GDM1 (cell line): ENCODE results near the gene CSTPP1.
"Not testable (repeated sequence)": the region's sequence is repeated elsewhere in the genome, so short reads cannot be mapped to it uniquely, and the experiment has no call there.

Experiments used
- DNase-seq: peaks from one replicate; lab custom pipeline; 2025; lab: John Stamatoyannopoulos, UW

The CSTPP1 gene

DNA sequence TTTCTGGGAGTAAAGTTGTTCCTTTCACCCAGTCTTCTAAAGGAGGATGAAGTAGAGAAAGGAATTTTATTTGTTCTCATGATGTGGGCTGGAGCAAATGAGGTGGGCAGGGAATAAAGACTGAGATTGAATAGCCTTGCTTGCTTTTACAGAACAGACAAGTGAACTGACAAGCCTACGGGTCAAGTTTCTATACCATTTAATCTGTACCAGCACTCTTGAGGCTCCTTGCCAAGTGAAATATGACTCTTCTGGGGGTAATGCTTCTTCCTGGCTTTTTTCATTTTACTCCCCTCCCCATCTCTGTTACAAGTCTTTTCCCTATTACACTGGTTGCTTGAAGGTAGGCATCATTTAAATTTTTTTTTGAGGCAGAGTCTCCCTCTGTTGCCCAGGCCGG, 54.8 kb downstream of the CSTPP1 start:
- no peak for DNase-seq

DNA sequence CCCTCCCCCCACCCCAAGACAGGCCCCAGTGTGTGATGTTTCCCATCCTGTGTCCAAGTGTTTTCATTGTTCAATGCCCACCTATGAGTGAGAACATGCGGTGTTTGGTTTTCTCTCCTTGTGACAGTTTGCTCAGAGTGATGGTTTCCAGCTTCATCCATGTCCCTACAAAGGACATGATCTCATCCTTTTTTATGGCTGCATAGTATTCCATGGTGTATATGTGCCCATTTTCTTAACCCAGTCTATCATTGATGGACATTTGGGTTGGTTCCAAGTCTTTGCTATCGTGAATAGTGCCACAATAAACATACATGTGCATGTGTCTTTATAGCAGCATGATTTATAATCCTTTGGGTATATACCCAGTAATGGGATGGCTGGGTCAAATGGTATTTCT, 55.8 kb downstream of the CSTPP1 start:
- DNase-seq, result not testable (repeated sequence)

- DNase-seq, result not testable (repeated sequence)
These were observed 61.2 kb downstream of the CSTPP1 start for GRCh38 chr11:46997796-46998195.

- no peak for DNase-seq
These were observed 62.7 kb downstream of the CSTPP1 start for GRCh38 chr11:46999217-46999616.

DNA sequence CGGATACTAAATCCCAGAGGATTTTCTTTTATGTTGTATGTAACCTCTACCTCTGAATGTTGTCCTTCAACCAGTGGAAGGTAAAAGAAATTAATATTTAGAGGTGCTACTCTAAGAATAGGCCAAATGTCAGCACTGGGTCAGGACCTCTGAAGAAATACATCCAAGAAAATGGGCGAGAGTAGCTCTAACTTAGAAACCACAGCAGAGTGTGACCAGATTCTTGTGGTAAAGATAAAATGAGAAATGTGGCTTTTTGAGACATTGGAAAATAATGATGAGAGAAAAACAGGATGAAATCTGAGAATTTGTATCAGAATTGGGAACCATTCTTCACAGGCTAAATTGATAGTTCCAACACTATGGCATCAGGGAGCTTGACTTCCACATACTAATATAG, 63.5 kb downstream of the CSTPP1 start:
- no peak for DNase-seq

DNA sequence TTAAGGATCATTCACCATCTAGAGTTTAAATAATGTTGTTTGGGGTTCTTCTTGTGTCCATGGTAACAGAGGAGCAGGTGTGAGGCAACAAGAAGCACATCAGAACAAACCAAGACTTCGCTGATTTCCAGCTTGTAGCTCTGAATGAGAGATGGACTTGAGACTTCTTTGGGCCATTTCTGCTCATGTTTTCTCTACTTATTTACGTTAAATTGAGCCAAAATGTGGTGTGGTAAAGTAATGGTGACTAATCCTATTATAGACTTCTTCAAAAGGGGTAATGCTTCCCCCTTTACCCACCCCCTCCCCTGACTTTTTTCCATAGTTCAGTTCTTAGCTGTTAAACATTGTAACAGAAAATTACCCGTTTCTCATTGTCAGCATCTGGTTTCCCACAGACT, 65.2 kb downstream of the CSTPP1 start:
- DNase-seq, result no peak

DNA sequence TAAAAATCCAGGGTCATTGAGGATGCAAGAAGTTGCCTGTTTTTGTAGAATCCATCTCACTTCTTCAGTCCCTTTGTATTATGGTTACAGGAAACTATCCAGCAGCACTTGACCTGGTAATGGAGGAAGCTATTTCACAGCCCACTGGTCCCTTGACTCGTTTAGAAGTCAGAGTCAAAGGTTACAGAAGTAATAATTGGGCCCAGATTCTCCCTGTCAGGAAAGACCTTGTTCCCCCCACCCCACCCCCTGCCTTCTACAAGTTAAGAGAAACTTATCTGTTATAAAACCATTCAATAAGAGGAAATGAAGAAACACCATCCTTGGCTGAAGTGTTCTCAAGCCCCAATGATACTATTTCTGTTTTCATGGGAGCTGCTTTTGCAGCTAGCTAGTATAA, 65.8 kb downstream of the CSTPP1 start:
- no peak for DNase-seq

- DNase-seq, result no peak
These were observed 66.8 kb downstream of the CSTPP1 start for GRCh38 chr11:47003180-47003877.

GRCh38 chr11:47004595-47005033, 68.1 kb downstream of the CSTPP1 start:
- DNase-seq, result peak; percentile 88

GRCh38 chr11:47005441-47005840, 68.9 kb downstream of the CSTPP1 start:
- DNase-seq, result no peak

DNA sequence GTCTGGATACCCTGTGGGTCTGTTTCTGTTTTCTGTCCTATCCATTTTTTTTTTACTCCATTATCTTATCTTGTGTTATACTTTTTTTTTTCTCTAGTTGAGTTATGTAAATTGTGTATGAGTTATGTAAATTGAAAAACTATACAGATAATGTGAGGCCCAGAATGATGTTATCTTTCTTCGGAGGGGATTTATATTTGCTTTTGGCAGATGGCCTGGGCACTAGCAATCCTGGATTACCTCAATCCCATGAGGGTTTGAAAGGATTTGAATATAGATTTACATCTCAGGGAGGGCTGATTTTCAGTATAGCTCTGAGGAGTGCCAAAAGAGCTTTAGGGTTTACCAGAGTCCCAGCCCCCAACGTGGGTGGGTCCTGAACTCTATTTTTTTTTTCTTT, 71.0 kb downstream of the CSTPP1 start:
- no peak for DNase-seq

GRCh38 chr11:47010179-47010578, 73.6 kb downstream of the CSTPP1 start:
- no peak for DNase-seq

GRCh38 chr11:47014097-47014496, 77.5 kb downstream of the CSTPP1 start:
- DNase-seq, result no peak

GRCh38 chr11:47018637-47019036, 82.1 kb downstream of the CSTPP1 start:
- DNase-seq, result no peak

GRCh38 chr11:47020793-47021526, 84.4 kb downstream of the CSTPP1 start:
- no peak for DNase-seq

DNA sequence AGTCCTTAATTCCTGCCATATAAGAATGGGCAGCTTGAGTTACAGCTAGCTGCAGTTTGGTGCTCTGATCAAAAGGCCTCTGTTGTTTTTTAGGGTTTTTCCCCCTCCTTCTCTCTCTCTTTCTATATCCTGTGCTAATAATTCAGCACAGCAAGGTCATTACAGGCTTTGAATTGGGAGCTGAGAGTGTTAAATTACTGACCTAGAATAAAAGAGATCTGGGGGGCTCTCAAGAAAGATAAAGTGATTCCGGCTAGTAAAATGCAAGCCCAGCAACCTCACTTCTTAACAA, 84.9 kb downstream of the CSTPP1 start:
- no peak for DNase-seq

- DNase-seq, result no peak
These were observed 85.4 kb downstream of the CSTPP1 start for GRCh38 chr11:47021965-47022364.

- DNase-seq, result no peak
These were observed 91.9 kb downstream of the CSTPP1 start for GRCh38 chr11:47028195-47029093.

- DNase-seq, result no peak
These were observed 96.9 kb downstream of the CSTPP1 start for GRCh38 chr11:47033439-47033838.

- no peak for DNase-seq
These were observed 97.5 kb downstream of the CSTPP1 start for GRCh38 chr11:47034091-47034490.

DNA sequence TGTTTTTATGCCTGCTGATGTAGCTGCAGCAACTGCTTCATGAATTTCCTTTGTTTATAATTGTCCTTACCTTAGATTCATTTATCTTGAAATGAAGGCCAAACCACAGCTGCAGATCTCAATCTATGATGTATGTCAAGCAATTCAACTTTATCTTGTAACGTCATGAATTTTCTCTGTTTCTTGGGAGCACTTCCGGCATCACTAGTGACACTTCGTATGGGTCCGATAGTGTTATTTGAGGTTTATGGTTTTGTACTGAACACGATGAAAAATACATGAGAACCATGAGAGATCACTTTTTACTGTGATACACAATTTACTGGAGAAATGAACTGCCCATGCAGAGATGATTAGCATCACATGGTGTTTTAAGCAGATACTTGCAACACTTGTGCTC, 98.5 kb downstream of the CSTPP1 start:
- no peak for DNase-seq

DNA sequence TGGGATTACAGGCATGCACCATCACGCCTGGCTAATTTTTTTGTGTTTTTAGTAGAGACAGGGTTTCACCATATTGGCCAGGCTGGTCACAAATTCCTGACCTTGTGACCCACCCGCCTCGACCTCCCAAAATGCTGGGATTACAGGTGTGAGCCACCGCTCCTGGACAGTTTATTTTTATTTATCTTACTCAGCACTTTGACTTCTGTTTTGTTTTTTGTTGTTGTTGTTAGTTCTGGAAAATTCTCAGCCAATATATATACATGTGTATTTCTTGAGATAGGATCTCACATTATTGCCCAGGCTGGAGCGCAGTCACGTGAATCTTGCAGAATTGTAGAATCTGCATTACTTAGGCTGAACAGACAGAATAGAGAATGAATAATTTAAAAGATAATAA, 107.6 kb downstream of the CSTPP1 start:
- no peak for DNase-seq

- no peak for DNase-seq
These were observed 111.4 kb downstream of the CSTPP1 start for GRCh38 chr11:47047972-47048371.
